GM10266 (cell line): ENCODE measurements around the gene IRF9.
A peak's percentile ranks its signal among the peaks of the same experiment; 100 is the strongest.

Experiments
- DNase-seq: peaks from one replicate; pipeline ENCODE4 v3.0.0; 2012; ENCODE audit errors: extremely low spot score
- CTCF ChIP-seq: IDR thresholded peaks from 2 replicates; pipeline ENCODE4 v1.5.1; 2012; ENCODE audit warnings: mild to moderate bottlenecking, low read depth; ENCODE audit not compliant: control insufficient read depth, insufficient read depth; ENCODE audit errors: missing control alignments

IRF9 gene

GRCh38 chr14:24207104-24207551 is 46.1 kb downstream of the IRF9 start:
- DNase-seq, result no peak
- no peak for TF ChIP-seq CTCF

GRCh38 chr14:24207625-24208024 is 46.6 kb downstream of the IRF9 start:
- TF ChIP-seq CTCF, result no peak
- no peak for DNase-seq

GRCh38 chr14:24211311-24211710 is 50.2 kb downstream of the IRF9 start:
- no peak for TF ChIP-seq CTCF
- no peak for DNase-seq

- DNase-seq, result peak; percentile 92
- TF ChIP-seq CTCF, result peak; percentile 1
Measured at GRCh38 chr14:24212924-24213865, 52.1 kb downstream of the IRF9 start, which contains the start of gene CHMP4A. Gene CHMP4A, minus strand, starts transcription at chr14:24213488. Its CDS starts 49 bp downstream, at chr14:24213439.

- no peak for DNase-seq
- no peak for TF ChIP-seq CTCF
Measured at GRCh38 chr14:24213866-24214662, 53.0 kb downstream of the IRF9 start.

- peak; percentile 98 for TF ChIP-seq CTCF
- peak; percentile 82 for DNase-seq
Measured at GRCh38 chr14:24215495-24216344, 54.7 kb downstream of the IRF9 start, which contains the start of gene MDP1. Gene MDP1, minus strand, starts transcription at chr14:24216066. Its CDS starts 111 bp downstream, at chr14:24215955.
